ENCODE results near the gene FOXK1.

FOXK1 gene

DNA sequence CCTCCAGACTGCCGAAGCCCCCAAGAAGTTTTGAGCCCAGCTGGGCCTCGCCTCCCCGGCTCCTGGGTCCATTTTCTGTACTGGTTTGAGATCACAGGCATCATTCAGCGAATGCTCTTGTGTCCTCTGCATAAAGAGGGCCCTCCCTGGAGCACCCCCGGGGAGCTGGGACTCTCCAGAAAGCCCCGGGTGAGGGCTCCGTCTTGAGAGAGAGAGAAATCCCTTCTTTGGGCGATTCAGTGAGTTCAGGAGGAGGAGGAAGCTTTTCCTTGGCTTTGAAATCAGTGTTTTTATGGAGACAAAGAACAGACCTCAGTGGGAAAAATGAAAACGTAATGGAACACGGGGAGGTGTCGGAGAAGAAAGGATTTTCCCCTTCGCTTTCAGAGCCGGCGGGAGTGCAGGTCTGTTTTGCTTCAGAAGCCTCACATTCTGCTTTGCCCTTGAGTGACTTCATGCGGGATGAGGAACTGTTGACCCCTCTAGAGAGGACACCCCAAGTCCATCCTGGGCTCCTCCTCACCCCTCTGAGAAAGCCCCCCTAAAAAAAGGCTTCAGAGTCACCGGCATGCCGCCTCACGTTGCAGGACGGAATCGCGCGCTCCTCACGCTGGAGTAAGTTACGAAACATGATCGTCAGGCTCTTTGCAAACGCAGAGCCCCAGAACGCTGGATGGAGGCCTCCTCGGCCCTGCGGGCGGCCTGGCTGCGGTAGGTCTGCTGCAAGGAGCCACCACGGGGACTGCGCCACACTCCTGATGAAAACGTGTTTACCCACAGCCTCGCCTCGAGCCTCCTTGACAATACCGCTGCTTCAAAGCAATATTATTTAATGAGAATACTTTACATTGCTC, 84.8 kb downstream of the FOXK1 start:
- DNase-seq, result no peak

DNA sequence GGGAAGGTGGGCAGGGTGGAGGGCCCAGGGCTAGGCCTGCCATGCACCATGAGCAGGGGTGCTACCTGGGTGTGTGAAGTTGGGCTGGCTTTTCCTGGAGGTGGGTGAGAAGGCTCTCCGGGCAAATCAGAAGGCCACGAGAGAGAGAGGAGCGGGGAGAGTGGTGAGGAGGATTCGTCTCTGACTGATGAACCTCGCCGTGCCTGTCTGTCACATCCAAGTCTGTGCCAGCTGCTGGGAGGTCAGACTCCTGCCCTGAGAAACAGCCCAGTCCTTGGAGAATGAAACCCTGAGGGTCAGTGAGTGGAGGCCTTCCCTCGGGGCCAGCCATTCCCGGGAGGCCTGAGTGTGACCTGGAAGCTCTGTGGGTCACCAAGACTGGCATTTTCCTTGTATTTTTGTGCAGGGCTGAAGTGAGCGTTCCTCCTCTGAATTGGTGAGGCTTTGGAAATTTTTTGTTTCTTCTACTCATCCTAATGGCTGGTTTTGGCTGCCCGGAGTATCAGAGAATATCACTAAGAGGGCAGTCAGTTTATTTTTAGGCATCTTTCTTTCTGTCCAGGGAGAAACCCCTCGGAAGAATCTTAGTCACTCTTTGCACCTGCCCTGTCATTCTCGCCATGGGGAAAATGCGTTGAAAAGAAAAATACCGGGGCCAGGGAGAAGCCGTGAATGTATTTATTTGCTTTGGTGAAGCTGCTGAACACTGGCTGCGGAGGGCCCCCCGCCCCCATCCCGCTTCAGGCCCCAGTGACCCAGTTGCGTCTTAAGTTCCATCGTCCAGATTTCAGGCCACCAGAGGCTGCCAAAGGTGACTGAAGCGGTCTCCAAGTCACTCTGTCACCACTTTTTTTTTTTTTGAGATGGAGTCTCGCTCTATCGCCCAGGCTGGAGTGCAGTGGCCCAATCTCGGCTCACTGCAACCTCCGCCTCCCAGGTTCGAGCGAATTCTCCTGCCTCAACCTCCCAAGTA, 86.8 kb downstream of the FOXK1 start:
- no peak for DNase-seq

DNA sequence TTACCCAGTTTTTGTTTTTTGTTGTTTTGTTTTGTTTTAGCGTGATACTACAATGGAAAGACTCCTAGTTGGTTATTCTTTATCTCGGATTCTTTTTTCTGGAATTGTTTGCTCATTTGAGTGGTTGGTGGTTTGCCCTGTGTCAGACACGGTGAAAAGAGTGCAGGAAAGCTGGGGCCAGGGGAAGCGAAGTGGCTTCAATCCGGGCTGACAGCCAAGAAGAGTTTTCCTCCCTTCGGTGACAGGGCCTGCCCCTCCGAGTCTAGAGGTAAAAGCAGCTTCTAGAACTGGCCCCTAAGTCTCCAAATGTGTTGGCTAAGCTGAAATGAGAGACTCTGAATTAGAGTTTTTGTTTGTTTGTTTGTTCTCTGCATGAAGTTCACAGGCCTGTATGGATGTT, 87.7 kb downstream of the FOXK1 start:
- DNase-seq, result no peak

DNA sequence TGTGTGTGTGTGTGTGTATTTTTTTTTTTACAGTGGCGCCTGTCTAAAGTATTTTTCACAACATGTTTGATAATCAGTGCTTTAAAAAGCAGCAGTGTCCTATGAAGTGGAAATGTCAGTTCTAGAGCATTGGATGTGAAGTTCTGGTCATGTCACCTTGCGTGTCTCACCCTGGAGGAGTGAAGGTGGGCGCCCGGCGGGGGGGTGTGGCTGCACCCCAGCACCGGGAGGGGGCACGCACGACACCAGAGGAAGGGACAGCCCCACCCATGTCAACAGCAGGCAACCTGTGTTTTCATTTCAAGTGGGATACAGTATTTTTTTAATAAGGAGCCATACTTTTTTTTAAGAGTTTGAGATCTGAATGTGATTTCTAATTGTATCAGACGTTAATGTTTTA, 88.8 kb downstream of the FOXK1 start:
- DNase-seq, result no peak

DNA sequence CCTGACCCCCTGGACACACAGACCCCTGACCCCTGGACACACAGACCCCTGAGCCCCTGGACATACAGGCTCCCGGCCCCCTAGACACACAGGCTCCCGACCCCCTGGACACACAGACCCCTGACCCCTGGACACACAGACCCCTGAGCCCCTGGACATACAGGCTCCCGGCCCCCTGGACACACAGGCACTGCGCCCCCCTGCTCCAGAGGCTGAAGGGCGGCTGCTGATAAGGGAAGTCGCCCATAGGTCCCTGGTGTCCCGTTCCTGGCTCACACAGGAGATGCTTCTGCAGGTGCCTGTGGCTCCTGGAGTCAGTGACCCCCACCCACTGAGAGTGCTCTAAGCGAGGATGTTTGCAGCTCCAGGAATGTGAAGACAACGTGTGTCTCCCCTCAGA, 89.6 kb downstream of the FOXK1 start:
- DNase-seq, result no peak

DNA sequence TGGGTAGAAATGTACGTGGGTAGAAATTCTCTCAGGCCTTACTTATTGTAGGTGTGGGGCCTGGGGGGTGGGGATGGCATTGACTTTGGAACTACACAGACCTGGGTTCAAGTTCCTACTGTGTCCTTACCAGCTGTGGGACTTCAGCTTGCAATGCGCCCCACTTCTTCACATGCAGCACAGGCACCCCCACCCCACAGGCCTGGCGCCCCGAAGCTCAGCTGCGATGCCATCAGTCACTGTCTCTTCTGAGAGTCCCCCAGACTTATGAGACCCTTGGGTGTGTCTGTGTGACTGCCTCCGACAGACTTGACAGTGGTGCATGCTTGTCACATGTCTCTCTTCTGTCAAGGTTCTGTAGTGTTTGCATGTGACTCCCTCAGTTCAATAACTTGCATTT, 90.2 kb downstream of the FOXK1 start:
- DNase-seq, result no peak

DNA sequence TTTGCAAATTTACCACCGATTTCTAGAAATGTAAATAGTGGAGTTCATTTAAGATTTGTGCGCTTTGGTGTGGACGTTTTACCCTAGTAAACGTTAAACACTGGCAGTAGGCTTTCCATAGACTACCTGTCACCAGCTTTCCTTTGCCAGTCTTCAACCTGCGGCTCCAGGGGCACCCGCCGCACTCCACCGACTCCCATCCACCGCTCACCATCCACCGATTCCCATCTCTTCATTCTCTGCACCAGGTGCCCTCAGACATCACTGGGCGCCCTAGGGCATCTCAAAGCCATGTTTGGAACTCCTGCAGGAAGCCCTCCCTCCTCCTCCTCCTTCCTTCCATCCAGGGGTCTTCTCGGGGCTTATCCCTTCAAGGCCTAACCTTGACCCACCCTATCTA, 91.9 kb downstream of the FOXK1 start:
- DNase-seq, result no peak

DNA sequence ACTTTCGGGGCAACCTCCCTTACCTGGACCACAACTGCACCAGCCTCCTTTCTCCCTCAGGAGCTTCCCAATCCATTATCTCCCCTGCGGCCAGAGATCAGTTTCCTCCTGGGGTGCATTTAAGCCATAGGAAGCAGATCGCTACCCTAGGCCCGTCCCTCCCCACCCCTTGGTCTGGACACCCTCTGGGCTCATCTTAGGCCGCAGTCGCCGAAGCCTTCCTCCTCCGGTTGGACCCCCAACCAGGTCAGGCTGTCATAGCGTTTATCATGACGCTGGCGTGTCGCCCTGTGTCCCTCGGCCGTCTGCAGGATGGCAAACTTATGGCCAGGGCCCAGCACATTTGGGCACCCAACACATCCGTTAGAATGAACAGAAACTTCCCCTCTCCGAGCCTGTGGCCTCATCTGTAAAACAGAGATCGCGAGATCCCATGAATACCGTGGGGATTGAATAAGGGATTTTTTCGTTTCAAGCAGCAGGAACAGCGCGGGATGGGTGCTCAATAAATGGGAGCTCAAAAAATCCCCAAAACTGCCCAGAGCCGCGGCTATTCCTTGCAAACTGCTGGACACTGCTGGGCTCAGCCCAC, 92.7 kb downstream of the FOXK1 start:
- no peak for DNase-seq

DNA sequence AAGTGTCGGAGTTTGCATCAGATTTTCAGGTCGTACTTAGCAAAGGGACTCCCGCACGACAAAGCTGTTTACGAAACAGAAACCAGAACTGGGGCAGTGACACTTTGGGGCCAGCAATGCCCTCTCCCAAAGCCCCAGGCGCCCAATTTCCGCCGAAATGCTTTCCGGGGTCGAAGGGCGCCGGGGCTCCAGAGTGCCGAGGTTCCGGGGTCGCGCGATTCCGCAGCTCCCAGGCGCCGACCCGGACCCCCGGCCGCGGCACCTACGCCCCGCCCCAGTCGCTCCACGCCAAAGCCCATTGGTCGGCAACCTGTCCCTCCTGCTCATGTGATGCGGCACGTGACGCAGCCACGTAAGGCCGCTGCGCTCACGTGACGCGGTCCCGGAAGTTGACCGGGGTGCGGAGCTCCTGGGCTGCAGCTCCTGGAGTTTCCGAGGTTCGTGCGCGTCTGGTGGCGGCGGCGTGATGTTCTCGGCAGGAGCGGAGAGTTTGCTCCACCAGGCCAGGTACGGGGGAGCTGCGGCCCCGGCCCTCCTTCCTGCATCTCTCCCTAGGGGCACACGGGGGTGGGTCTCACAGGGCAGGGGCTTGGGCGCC, 93.3 kb downstream of the FOXK1 start, which contains the start of gene AP5Z1:
Gene AP5Z1, plus strand, starts transcription at position 374 of the 598 bp plus-strand sequence. Its CDS starts 93 bp downstream, at position 467.
- DNase-seq, result peak; percentile 96

DNA sequence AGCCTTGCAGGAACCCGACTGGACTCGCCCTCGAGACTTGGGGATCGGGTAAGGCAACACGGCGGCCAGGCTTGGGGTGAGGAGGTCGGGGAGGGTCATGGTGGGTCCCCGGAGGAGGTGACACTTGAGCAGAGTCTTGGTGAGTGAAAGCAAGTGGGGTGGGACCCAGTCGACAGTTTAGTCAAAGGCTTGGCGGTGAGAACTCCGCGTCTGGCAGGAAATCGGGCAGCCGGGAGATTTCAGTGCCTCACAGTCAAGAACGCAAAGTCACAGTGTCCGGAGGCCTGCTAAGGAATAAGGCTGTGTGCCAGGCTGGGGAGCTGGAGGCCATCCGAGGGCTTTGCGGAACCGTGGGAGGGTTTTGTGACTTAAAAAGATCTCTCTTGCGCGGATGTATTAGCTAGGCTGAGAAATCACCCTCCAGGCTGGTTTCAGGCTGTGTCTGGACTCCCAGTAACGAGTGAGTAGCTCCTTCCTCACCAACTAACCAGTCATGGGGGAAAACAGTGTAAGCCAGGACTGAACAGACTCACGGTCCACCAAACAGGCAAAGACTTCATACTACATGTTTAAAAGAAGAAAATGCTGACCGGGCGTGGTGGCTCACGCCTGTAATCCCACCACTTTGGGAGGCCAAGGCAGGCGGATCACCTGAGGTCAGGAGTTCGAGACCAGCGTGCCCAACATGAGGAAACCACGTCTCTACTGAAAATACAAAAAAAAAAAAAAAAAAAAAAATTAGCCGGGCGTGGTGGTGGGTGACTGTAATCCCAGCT, 93.9 kb downstream of the FOXK1 start:
- DNase-seq, result peak; percentile 64

DNA sequence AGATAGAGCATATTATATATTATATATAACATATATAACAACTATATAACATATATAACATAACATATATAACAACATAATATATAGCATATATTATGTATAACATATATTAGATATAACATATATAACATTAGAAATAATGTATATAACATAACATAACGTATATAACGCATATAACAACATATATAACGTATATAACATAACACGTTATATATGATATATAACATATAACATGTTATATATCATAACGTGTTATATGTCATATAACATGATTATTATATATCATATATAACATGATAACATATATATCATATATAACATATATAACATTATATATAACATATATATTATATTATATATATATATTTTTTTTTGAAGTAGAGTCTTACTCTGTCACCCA, 97.0 kb downstream of the FOXK1 start:
- DNase-seq, result no peak

DNA sequence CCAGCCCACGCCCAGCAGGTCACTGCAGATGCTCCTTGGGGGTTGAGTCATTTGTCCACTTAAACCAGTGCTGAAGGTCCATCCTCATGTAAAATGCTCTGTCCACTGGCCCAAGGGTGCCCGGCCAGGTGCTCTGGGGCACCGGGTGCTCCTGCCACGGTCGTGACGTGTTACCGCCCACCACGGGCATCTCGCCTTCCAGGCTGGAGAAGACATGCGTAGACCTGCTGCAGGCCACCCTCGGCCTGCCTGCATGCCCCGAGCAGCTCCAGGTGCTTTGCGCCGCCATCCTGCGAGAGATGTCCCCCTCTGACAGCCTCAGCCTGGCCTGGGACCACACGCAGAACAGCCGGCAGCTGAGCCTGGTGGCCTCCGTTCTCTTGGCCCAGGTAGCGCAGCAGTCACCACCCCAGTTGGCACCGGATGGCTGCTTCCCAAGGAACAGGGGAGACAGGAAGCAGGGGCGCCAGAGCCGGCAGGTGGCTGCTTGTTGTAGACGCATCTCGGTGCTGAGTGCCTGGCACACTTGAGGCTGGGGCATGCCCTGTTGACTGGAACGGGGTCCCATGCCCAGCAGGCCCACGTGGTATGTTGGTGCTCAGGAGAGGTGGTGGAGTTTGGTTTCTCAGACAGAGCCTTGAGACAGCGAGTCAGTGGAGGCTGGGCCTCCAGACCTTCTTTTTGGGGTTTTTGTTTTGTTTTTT, 99.4 kb downstream of the FOXK1 start:
- DNase-seq, result no peak

DNA sequence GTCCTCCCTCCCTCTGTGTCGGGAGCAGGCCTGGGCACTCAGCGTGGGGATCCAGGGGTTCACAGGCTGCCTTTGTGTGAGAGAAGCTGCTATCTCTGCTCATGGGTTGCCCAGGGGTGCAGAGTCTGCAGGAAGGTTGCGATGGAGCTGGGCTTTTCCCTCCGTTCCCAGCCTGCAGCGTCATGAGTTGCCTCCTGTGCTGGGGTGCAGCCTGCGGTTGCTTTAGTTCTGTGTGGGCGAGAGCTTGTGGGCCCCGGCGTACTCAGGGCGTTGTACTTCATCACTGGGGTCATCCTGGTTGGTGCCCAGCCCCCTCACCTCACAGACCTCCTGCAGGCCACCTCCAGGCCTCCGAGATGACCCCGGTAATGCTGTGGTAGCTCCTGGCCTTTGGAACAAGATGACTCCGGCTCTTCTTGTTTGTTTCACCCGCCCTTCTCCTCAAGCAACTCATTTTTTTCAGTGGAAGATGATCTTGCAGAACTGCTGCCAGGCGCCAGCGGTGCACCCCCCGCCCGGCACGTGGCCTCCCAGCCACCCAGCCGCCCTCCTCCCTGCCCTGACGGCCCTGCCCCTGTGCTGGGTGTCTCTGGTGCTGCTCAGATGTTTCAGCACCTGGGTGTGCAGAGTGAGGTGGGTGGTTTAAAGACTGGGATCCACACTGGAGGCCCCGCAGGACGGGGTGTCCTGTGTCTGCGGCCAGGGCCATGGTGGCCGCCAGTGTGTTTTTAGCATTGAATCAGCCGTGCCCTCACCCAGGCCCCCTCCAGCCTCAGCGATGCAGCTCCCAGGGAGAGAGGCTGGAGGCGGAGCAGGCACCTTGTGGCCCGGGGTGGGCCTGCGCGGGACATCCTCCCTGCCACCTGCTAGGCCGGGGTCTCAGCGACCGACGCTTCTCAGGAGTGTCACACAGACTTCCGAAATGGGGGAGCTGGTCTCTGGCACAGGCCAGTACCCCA, 100.5 kb downstream of the FOXK1 start:
- no peak for DNase-seq

DNA sequence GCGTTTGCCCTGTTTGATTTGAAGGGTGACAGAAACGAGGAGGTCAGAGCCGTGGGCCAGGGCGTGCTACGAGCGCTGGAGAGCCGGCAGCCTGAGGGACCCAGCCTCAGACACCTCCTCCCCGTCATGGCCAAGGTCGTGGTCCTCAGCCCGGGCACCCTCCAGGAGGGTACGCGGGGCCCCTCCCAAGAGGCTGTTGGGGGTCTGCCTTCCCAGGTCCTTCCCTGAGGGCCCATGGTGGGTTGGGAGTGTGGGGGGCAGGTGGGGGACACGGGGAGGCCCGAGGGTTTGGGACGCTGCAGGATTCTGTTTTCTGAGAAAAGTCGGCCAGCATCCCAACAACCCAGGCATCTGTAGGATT, 101.2 kb downstream of the FOXK1 start:
- no peak for DNase-seq

DNA sequence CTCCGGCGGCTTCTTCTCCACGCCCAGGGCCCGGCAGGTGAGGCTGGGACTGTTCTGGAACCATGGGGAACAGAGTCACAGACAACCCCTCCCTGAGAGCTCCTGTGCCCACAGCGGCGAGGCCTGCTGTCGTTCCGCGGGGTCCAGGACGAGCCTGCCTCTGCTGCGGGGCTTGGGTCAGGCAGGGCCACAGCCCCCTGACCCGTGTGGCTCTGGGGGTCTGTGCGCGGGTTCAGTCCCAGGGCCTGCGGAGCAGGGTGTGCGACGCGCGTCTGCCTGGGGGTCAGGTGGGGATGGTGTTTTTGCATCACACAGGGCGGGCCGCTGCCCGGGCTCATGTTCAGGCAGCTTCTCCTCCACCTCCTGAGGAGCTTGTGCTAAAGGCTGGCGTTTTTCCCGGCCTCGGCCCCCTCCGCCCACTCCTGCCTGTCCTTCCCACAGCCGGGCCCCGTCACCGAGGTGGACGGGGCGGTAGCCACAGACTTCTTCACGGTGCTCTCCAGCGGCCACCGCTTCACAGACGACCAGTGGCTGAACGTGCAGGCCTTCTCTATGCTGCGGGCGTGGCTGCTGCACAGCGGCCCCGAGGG, 101.8 kb downstream of the FOXK1 start:
- no peak for DNase-seq

DNA sequence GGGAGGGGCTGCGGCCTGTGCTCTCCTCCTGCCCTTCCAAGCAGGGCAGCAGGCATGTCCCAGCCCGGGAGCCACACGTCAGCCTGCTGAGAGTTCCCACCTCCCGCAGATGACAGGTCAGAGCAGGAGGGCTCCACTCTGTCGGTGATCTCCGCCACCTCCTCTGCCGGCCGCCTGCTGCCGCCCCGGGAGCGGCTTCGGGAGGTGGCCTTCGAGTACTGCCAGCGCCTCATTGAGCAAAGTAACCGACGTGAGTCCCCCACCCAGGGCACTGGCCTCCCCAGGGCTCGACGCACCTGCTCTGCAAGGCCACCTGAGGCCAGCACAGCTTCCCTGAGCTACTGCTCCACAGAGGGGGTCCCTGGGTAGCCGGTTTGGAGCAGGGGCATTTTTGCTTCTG, 102.7 kb downstream of the FOXK1 start:
- DNase-seq, result no peak

DNA sequence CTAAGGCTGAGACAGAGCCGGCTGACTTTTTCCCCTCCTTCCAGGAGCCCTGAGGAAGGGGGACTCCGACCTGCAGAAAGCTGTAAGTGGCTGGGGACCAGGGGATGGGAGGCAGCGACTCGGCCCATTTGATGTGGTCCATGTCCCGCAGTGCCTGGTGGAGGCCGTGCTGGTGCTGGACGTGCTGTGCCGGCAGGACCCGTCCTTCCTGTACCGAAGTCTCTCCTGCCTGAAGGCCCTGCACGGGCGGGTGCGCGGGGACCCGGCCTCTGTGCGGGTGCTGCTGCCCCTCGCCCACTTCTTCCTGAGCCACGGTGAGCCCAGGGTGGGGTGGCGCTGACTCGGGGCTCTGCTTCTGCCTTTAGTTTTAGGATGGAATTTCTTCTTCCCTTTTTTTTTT, 103.3 kb downstream of the FOXK1 start:
- no peak for DNase-seq

DNA sequence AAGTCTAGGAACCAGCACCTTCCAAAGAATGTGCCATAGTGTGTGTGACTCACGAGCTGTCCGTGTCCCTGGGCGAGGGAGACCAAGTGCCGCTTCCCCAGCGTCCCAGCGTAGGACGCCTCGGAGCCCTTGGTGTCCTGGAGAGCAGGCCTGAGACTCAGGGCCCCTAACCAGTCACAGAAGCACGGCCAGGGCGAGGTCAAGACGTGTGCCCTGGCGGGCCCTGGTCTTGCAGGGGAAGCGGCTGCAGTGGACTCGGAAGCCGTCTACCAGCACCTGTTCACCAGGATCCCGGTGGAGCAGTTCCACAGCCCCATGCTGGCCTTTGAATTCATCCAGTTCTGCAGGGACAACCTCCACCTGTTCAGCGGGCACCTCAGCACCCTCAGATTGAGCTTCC, 103.9 kb downstream of the FOXK1 start:
- DNase-seq, result no peak

DNA sequence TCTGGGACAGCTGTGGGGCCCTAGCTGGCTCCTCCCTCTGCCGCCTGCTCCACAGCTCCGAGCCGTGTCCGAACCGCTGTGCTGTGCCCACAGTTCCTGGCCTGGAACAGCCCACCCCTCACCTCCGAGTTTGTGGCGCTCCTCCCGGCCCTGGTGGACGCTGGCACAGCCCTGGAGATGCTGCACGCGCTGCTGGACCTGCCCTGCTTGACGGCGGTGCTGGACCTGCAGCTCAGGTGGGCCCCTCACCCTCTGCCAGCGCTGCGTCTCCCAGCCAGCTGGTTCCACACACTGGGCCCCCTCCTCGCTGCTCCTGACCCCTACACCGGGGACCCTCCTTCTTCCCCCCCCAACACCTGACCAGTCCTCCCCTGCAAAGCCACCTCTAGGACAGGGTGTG, 105.4 kb downstream of the FOXK1 start:
- DNase-seq, result no peak

Data from CD4-positive, alpha-beta T cell treated with Interleukin-17A for 1 hour (primary cell).